ENCODE results near the gene SYCP2L.
"Not testable (repeated sequence)": the region's sequence is repeated elsewhere in the genome, so short reads cannot be mapped to it uniquely, and the experiment has no call there.

Gene SYCP2L

GRCh38 chr6:10854922-10855632, 31.8 kb upstream of the SYCP2L start:
- Histone ChIP-seq H3K27me3 (ENCODE audit: control insufficient read depth, insufficient read depth, low read length) (no peaks in the 10 kb centered on the region), H3K9me3 (ENCODE audit: control insufficient read depth, low read length) (no peaks in the 10 kb centered on the region), H3K4me1 (peaks cover 61% of the 10 kb centered on the region), H3K4me3 (ENCODE audit: low read depth, low read length) (peak overlapping the region; percentile 25), H2AFZ (peak overlapping the region; percentile 53), H3K36me3 (ENCODE audit: control insufficient read depth, insufficient read depth, low read length) (peaks cover 6% of the 10 kb centered on the region), H3K27ac (peak overlapping the region; percentile 100), H3K4me2 (ENCODE audit: low read length) (peak overlapping the region; percentile 34), H3K9ac (no peak overlapping the region), H3K79me2 (no peaks in the 10 kb centered on the region)
- no peak for TF ChIP-seq CTCF (IDR thresholded peaks at IDR 0.05)

GRCh38 chr6:10857259-10857658, 29.6 kb upstream of the SYCP2L start:
- H3K4me2 ChIP-seq (ENCODE audit: low read length) = no peak overlapping the region
- no peaks in the 10 kb centered on the region for H3K79me2 ChIP-seq
- no peaks in the 10 kb centered on the region for H3K9me3 ChIP-seq (ENCODE audit: control insufficient read depth, low read length)
- TF ChIP-seq CTCF (IDR thresholded peaks at IDR 0.05) = no peak
- no peak overlapping the region for H3K4me3 ChIP-seq (ENCODE audit: low read depth, low read length)
- peaks cover 6% of the 10 kb centered on the region for H3K36me3 ChIP-seq (ENCODE audit: control insufficient read depth, insufficient read depth, low read length)
- no peak overlapping the region for H2AFZ ChIP-seq
- no peak overlapping the region for H3K9ac ChIP-seq
- no peaks in the 10 kb centered on the region for H3K27me3 ChIP-seq (ENCODE audit: control insufficient read depth, insufficient read depth, low read length)
- peaks cover 69% of the 10 kb centered on the region for H3K4me1 ChIP-seq
- H3K27ac ChIP-seq = peak overlapping the region; percentile 100

GRCh38 chr6:10861086-10861485, 25.8 kb upstream of the SYCP2L start:
- Histone ChIP-seq H3K4me2 (ENCODE audit: low read length) (no peak overlapping the region), H3K9me3 (ENCODE audit: control insufficient read depth, low read length) (no peaks in the 10 kb centered on the region), H3K9ac (no peak overlapping the region), H3K79me2 (no peaks in the 10 kb centered on the region), H3K4me3 (ENCODE audit: low read depth, low read length) (no peak overlapping the region), H3K4me1 (peaks cover 59% of the 10 kb centered on the region), H3K27me3 (ENCODE audit: control insufficient read depth, insufficient read depth, low read length) (no peaks in the 10 kb centered on the region), H3K36me3 (ENCODE audit: control insufficient read depth, insufficient read depth, low read length) (no peaks in the 10 kb centered on the region), H3K27ac (peak overlapping the region; percentile 85), H2AFZ (no peak overlapping the region)
- TF ChIP-seq CTCF (IDR thresholded peaks at IDR 0.05) = no peak

- H3K27me3 ChIP-seq (ENCODE audit: control insufficient read depth, insufficient read depth, low read length) = no peaks in the 10 kb centered on the region
- peaks cover 47% of the 10 kb centered on the region for H3K4me1 ChIP-seq
- no peak for TF ChIP-seq CTCF (IDR thresholded peaks at IDR 0.05)
- H3K9ac ChIP-seq = no peak overlapping the region
- peak overlapping the region; percentile 85 for H3K27ac ChIP-seq
- H3K4me3 ChIP-seq (ENCODE audit: low read depth, low read length) = no peak overlapping the region
- H3K36me3 ChIP-seq (ENCODE audit: control insufficient read depth, insufficient read depth, low read length) = no peaks in the 10 kb centered on the region
- H3K9me3 ChIP-seq (ENCODE audit: control insufficient read depth, low read length) = no peaks in the 10 kb centered on the region
- no peaks in the 10 kb centered on the region for H3K79me2 ChIP-seq
- H3K4me2 ChIP-seq (ENCODE audit: low read length) = no peak overlapping the region
- peak overlapping the region; percentile 74 for H2AFZ ChIP-seq
Measured at GRCh38 chr6:10862361-10862760, 24.5 kb upstream of the SYCP2L start.

- H3K4me3 ChIP-seq (ENCODE audit: low read depth, low read length); H3K9ac ChIP-seq; H3K36me3 ChIP-seq (ENCODE audit: control insufficient read depth, insufficient read depth, low read length); H2AFZ ChIP-seq; H3K4me2 ChIP-seq (ENCODE audit: low read length); H3K9me3 ChIP-seq (ENCODE audit: control insufficient read depth, low read length); H3K79me2 ChIP-seq; H3K27me3 ChIP-seq (ENCODE audit: control insufficient read depth, insufficient read depth, low read length): not testable (repeated sequence)
- Histone ChIP-seq H3K27ac (peak overlapping the region; percentile 85), H3K4me1 (peaks cover 47% of the 10 kb centered on the region)
Measured at GRCh38 chr6:10863031-10863430, 23.8 kb upstream of the SYCP2L start.

GRCh38 chr6:10866709-10867108, 20.1 kb upstream of the SYCP2L start:
- not testable (repeated sequence) for H3K27me3 ChIP-seq (ENCODE audit: control insufficient read depth, insufficient read depth, low read length); H2AFZ ChIP-seq; H3K9ac ChIP-seq; H3K9me3 ChIP-seq (ENCODE audit: control insufficient read depth, low read length); H3K4me2 ChIP-seq (ENCODE audit: low read length); H3K27ac ChIP-seq; H3K79me2 ChIP-seq; H3K4me3 ChIP-seq (ENCODE audit: low read depth, low read length); H3K36me3 ChIP-seq (ENCODE audit: control insufficient read depth, insufficient read depth, low read length)
- peaks cover 20% of the 10 kb centered on the region for H3K4me1 ChIP-seq
